Omental fat pad (tissue), 4 donors: Measurements from ENCODE around the gene PTGES2. TPM values are rescaled to one million over a fixed set of nuclear protein-coding genes. Genes with fewer than 3 reads are reported as not detected.
"Not testable (repeated sequence)": the region's sequence is repeated elsewhere in the genome, so short reads cannot be mapped to it uniquely, and the experiment has no call there.

Experiments used
- ATAC-seq: fragments of 150-250 bp; one replicate; pipeline ENCODE4 v1.9.1; 2016; ENCODE audit warnings: mild to moderate bottlenecking, moderate library complexity; ENCODE audit not compliant: low FRiP score
- DNase-seq: peaks from one replicate; pipeline ENCODE4 v3.0.0-alpha.2; 2019; ENCODE audit warnings: low spot score
- CTCF ChIP-seq, 3 donors: fragments of 450-650 bp; IDR thresholded peaks; one replicate each; pipeline ENCODE4 v1.5.1; 2016 to 2017; ENCODE audit warnings: antibody characterized with exemption in 3 of 3, mild to moderate bottlenecking in 3 of 3, moderate library complexity in 2 of 3
- total RNA-seq, 4 donors: library from RNA; depleted of rRNA; stranded (reverse); fragments of >200 nt; gene quantifications; one replicate each; pipeline ENCODE4 v1.1.0, GENCODE V29; 2016

Gene PTGES2
- total RNA-seq, 4 donors from 2014 or later, result 34.6 to 59.4 (median 53.0) TPM

GRCh38 chr9:128078504-128079434 is 48.8 kb downstream of the PTGES2 start:
- DNase-seq, result no peak
- ATAC-seq, result no peak
- no peak for TF ChIP-seq CTCF (IDR thresholded peaks at IDR 0.05)

- TF ChIP-seq CTCF (IDR thresholded peaks at IDR 0.05), result no peak
- DNase-seq, result no peak
- no peak for ATAC-seq
These were observed 49.6 kb downstream of the PTGES2 start for GRCh38 chr9:128077847-128078503.

GRCh38 chr9:128073253-128073886 is 54.2 kb downstream of the PTGES2 start:
- DNase-seq, result no peak
- ATAC-seq, result no peak
- no peak for TF ChIP-seq CTCF (IDR thresholded peaks at IDR 0.05)

GRCh38 chr9:128072144-128073021 is 55.1 kb downstream of the PTGES2 start:
- no peak for ATAC-seq
- TF ChIP-seq CTCF (IDR thresholded peaks at IDR 0.05), result no peak
- DNase-seq, result peak; percentile 89

- DNase-seq, ATAC-seq: not testable (repeated sequence)
These were observed 56.1 kb downstream of the PTGES2 start for GRCh38 chr9:128071475-128071874.

- DNase-seq (no peak), ATAC-seq (no peak)
- no peak for TF ChIP-seq CTCF (IDR thresholded peaks at IDR 0.05)
These were observed 56.7 kb downstream of the PTGES2 start for GRCh38 chr9:128070874-128071273.

Other genes with a start within 250 kb of the PTGES2 start
- gene ST6GALNAC6, start 228.1 kb downstream of the PTGES2 start, total RNA-seq, result 100 to 1,000 TPM; 138 to 213 (median 155) TPM
- gene ST6GALNAC4, start 210.7 kb downstream of the PTGES2 start, total RNA-seq, result 10 to 100 TPM; 26.6 to 78.5 (median 45.0) TPM
- 1 to 10 TPM in 3 of 4 donors, under 1 TPM in 1; 0.82 to 3.0 (median 1.3) TPM for gene PIP5KL1, start 197.0 kb downstream of the PTGES2 start, total RNA-seq
- 10 to 100 TPM in 3 of 4 donors, 1 to 10 TPM in 1; 8.8 to 18.0 (median 13.5) TPM for gene DPM2, start 189.9 kb downstream of the PTGES2 start, total RNA-seq
- 1 to 10 TPM; 4.8 to 9.0 (median 7.1) TPM for gene EEIG1, start 146.7 kb downstream of the PTGES2 start, total RNA-seq
- gene NAIF1, start 60.4 kb downstream of the PTGES2 start, total RNA-seq, result 10 to 100 TPM in 1 of 4 donors, 1 to 10 TPM in 3; 5.3 to 13.1 (median 6.7) TPM
- gene SLC25A25, start 59.5 kb downstream of the PTGES2 start, total RNA-seq, result 100 to 1,000 TPM in 2 of 4 donors, 10 to 100 TPM in 2; 37.8 to 147 (median 102) TPM
- gene LCN2, start 21.7 kb upstream of the PTGES2 start, total RNA-seq, result 1 to 10 TPM in 2 of 4 donors, not detected in 2; 1.7 TPM
- 100 to 1,000 TPM; 117 to 174 (median 138) TPM for gene BBLN, start 32.5 kb upstream of the PTGES2 start, total RNA-seq
- 10 to 100 TPM; 40.1 to 70.1 (median 52.5) TPM for gene CIZ1, start 63.8 kb upstream of the PTGES2 start, total RNA-seq
- gene DNM1, start 75.7 kb upstream of the PTGES2 start, total RNA-seq, result 10 to 100 TPM in 3 of 4 donors, 1 to 10 TPM in 1; 4.0 to 60.5 (median 20.0) TPM
- 10 to 100 TPM; 63.0 to 99.8 (median 75.9) TPM for gene GOLGA2, start 148.3 kb upstream of the PTGES2 start, total RNA-seq
- 10 to 100 TPM in 3 of 4 donors, 1 to 10 TPM in 1; 10.0 to 33.3 (median 25.2) TPM for gene SWI5, start 148.5 kb upstream of the PTGES2 start, total RNA-seq
- gene TRUB2, start 194.7 kb upstream of the PTGES2 start, total RNA-seq, result 10 to 100 TPM in 2 of 4 donors, 1 to 10 TPM in 2; 9.1 to 10.3 (median 9.9) TPM
- 10 to 100 TPM; 30.6 to 34.7 (median 32.8) TPM for gene COQ4, start 195.1 kb upstream of the PTGES2 start, total RNA-seq
- 10 to 100 TPM; 13.2 to 25.4 (median 16.1) TPM for gene SLC27A4, start 212.8 kb upstream of the PTGES2 start, total RNA-seq
- 10 to 100 TPM; 19.8 to 26.0 (median 23.8) TPM for gene URM1, start 243.6 kb upstream of the PTGES2 start, total RNA-seq